GM21576 (cell line): ENCODE results near the gene EPB41.
"Not testable (repeated sequence)": the region's sequence is repeated elsewhere in the genome, so short reads cannot be mapped to it uniquely, and the experiment has no call there.

Experiments used
- ATAC-seq: cut with Tn5 transposase; IDR thresholded peaks from one replicate; pipeline ENCODE4 v1.9.1; 2021; ENCODE audit warnings: mild to moderate bottlenecking, moderate library complexity; ENCODE audit not compliant: unreplicated experiment

Gene EPB41

DNA sequence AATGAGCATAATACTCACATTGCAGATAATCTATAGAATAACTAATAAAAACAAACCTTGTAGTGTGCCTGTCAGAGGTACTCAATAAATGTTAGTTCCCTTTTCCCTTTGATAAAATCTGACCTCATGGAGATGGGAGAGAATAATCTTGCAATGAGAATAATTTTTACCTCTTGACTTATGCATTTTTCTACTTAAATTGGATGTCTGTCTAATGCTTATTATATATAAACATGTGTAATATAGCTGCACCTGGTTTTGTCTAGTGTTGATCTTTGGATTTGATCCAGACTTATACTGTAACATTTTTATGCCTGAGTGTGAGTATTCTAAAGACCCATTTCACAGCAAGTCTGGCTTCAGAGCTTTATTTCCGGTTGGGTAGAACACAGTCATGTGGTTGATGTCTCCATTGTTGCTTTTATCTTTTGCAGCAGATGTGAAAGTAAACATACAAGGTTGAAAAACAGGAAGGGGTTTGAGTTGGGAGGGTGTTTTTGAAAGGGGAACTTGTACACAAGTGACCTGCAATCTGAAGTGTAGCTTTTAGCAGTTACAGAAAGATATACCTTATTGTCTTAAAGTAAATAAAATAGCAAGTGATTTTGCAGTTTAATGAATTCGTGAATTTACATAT, 12.4 kb downstream of the EPB41 start:
- ATAC-seq = peak; percentile 66

DNA sequence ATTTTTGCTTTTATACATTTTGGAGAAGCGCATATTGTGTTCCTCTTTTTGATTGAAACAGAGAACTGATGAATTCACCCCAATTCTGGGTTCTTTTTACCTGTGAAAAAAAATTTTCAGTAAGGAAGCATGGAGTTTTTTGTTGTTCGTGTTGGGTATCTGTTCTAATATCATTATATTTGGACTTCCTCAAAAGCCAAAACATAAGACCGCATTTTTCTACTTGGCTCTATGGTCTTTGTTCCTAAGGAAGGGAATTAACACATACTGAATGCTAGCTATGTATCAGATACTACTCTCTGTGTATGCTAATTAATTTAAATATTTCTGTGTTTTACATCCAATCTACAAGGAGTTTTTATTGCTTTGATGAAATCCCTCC, 12.9 kb downstream of the EPB41 start:
- no peak for ATAC-seq

DNA sequence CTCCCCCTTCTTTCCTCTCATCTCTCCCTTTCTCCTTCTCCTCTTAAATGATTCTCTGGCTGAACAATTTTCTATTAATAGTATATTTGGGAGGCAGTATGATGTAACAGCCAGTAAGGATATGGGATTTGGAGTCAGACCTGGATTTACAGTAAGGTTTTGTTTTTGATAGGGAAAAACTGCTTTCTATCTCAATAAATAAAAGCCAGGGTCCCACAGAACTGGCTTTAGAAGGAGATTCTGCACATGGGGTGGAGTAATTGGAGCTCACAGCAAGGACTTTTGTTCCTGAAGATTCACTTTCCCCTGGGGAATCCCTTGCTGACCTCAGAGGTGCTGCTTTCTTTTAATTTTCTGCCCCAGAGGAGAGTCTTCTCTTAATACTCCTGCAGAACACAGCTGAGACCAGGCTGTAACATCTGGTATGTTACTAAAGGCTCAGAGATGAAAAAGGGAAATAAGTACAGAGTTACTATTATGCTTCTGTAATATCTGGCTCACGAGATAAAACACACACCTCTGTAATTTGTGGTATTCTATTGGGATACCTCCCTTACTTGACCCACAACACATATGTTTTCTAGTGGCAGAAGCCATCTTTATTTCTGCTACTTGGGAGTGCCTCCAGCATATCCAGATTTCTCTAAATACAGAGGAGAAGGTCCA, 13.4 kb downstream of the EPB41 start:
- peak; percentile 46 for ATAC-seq

DNA sequence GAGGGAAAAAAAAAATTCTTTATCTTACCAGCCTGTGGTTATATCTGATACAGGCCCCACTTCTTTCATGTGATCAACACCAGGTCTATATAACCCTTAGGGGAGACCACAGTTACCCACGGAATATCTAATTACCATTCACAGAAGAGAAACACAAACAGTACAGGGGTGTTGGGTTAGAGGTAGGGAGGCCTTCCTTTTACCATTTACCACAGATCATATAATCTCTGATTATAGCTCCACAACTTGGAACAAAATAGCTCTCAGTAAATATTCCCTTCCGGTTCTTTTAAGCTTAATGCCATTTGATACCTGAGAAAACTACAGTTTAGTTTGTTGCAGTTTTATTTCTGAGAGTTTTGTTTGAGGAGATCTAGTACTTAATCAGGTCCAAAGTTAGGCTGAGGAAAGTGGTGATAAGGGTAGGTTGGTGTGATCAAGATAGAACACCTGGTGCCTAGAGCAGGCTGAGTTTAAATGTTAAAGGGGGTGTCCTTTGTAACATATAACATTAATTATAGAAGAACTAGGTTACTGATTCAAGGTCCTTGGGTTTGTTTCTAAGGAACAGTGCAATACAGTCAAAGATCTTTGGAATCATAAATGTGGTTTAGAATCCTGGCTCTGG, 14.1 kb downstream of the EPB41 start:
- ATAC-seq = peak; percentile 18

- ATAC-seq = no peak
These were observed 18.9 kb downstream of the EPB41 start for GRCh38 chr1:28933277-28933676.

DNA sequence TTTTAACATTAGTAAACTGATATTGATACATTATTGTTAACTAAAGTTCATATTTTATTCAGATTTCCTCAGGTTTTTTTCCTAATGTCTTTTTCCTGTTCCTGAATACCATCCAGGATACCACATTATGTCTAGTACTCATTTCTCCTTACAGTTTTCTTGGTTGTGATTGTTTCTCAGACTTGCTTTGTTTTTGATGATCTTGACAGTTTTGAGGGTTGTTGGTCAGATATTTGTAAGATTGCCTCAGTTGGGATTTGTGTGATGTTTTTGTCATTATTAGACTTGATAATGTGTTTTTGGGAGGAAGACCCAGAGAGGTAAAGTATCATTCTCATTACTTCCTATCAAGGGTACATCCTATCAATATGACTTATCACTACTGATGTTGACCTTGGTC, 19.5 kb downstream of the EPB41 start:
- ATAC-seq = no peak

DNA sequence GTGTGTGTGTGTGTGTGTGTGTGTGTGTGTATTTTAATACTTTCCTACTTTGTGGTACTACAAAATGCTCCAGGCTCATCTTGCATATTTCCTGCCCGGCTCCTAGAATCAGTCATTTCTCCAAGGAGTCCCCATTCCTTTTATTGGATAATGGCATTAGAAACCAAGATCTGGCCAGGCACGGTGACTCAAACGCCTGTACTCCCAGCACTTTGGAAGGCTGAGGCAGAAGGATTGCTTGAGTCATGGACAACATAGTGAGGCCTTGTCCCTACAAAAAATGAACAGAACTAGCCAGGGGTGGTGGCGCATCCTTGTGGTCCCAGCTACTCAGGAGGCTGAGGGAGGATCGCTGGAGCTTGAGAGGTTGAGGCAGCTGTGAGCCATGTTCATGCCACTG, 20.3 kb downstream of the EPB41 start:
- no peak for ATAC-seq

DNA sequence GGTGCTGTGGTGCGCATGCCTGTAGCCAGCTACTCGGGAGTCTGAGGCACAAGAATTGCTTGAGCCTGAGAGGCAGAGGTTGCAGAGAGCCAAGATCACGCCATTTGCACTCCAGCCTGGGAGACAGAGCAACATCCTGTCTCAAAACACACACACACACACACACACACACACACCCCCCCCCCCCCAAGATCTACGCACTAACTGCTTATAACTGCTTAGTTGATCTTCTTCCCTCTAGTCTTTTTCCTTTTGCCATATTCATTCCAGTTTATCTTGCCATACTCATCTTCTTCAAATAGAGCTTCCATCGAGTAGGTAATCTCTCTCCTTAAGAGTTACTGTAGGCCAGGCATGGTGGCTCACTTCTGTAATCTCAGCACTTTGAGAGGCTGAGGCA, 20.9 kb downstream of the EPB41 start:
- ATAC-seq = no peak

- no peak for ATAC-seq
These were observed 21.7 kb downstream of the EPB41 start for GRCh38 chr1:28936094-28936493.

DNA sequence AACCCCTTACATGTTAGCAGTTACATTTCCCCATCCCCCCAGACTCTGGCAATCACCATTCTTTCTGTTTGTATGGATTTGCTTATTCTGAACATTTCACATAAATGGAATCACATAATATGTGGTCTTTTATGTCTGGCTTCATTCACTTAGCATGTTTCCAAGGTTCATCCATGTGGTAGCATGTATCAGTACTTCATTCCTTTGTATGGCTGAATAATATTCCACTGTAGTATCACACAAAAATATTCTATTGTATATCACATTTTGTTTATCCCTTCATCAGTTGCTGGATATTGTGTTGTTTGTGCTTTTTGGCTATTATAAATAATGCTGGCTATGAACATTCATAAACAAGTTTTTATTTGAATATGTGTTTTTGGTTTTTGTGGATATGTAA, 22.2 kb downstream of the EPB41 start:
- ATAC-seq = no peak

DNA sequence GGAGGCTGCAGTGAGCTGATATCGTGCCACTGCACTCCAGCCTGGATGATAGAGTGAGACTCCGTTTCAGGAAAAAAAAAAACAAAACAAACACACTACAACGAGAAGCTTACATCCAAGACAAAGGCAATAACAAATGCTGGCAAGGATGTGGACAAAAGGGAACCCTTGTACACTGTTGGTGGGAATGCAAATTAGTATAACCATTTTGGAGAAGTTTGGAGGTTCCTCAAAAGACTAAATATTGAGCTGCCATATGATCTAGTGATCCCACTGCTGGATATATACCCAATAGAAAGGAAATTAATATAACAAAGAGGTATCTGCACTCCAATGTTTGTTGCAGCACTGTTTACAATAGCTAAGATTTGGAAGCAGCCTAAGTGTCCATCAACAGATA, 29.2 kb downstream of the EPB41 start:
- ATAC-seq = not testable (repeated sequence)

GRCh38 chr1:28950006-28950405, 35.6 kb downstream of the EPB41 start:
- no peak for ATAC-seq

- ATAC-seq = no peak
These were observed 36.1 kb downstream of the EPB41 start for GRCh38 chr1:28950449-28950848.

GRCh38 chr1:28954126-28954726, 39.9 kb downstream of the EPB41 start:
- no peak for ATAC-seq

DNA sequence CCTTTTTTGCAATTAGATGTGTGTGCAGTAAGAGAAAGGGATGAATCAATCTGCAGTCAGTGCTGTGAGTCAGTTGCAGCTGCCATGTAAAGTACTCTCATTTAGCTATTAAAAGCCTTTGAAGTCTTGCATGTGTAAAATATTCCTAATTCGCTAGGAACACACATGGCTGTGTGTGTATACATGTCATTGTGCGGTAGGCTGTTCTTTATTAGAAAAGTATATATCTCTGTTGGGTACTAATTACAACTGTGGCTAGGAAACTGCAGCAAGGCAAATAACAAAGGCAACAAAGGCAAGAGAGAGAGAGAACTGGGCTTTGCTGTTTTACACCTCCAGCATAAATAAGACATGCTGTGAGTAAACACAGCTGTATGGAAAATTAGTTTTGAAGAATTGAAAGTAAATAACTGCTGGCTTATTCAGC, 41.7 kb downstream of the EPB41 start:
- ATAC-seq = no peak

GRCh38 chr1:28962114-28962831, 47.9 kb downstream of the EPB41 start:
- ATAC-seq = not testable (repeated sequence)

GRCh38 chr1:28965271-28965870, 51.0 kb downstream of the EPB41 start:
- ATAC-seq = no peak

GRCh38 chr1:28966617-28967016, 52.2 kb downstream of the EPB41 start:
- no peak for ATAC-seq

GRCh38 chr1:28971980-28972771, 57.8 kb downstream of the EPB41 start:
- no peak for ATAC-seq
